H9 (cell line): ENCODE data around the gene R3HDM2. TPM values are rescaled to one million over a fixed set of nuclear protein-coding genes. Genes with fewer than 3 reads are reported as not detected.

ENCODE experiments used
- DNase-seq: peaks from one replicate; pipeline ENCODE4 v3.0.0-alpha.2; 2017
- H2AFZ ChIP-seq: one replicate; pipeline ENCODE4 v1.6.1; 2013; ENCODE audit warnings: mild to moderate bottlenecking, low read length, control low read depth, moderate library complexity
- H2AK5ac ChIP-seq: 2 replicates; pipeline ENCODE4 v1.6.1; 2013; ENCODE audit warnings: low read length, control low read depth, mixed read lengths; ENCODE audit not compliant: insufficient read length
- H2BK120ac ChIP-seq: one replicate; pipeline ENCODE4 v1.6.1; 2013; ENCODE audit warnings: low read depth, mild to moderate bottlenecking, low read length, control low read depth, inconsistent platforms; ENCODE audit not compliant: poor library complexity, severe bottlenecking
- H2BK12ac ChIP-seq: 2 replicates; pipeline ENCODE4 v1.6.1; 2013; ENCODE audit warnings: low read length, control low read depth, mixed read lengths, low read depth; ENCODE audit not compliant: insufficient read length
- H2BK15ac ChIP-seq: 2 replicates; pipeline ENCODE4 v1.6.1; 2013; ENCODE audit warnings: low read depth, low read length, control low read depth
- H2BK20ac ChIP-seq: one replicate; pipeline ENCODE4 v1.6.1; 2013; ENCODE audit warnings: low read depth, mild to moderate bottlenecking, low read length, control low read depth, inconsistent platforms; ENCODE audit not compliant: poor library complexity, severe bottlenecking
- H2BK5ac ChIP-seq: 2 replicates; pipeline ENCODE4 v1.6.1; 2013; ENCODE audit warnings: low read length, control low read depth, mixed read lengths; ENCODE audit not compliant: insufficient read length
- H3K14ac ChIP-seq: 2 replicates; pipeline ENCODE4 v1.6.1; 2013; ENCODE audit warnings: low read length, control low read depth; ENCODE audit not compliant: insufficient read depth
- H3K18ac ChIP-seq: 2 replicates; pipeline ENCODE4 v1.6.1; 2013; ENCODE audit warnings: low read depth, mild to moderate bottlenecking, mixed read lengths, low read length, control low read depth; ENCODE audit not compliant: insufficient read length
- H3K23ac ChIP-seq: 2 replicates; pipeline ENCODE4 v1.6.1; 2013; ENCODE audit warnings: low read length, control low read depth, mixed read lengths, low read depth; ENCODE audit not compliant: insufficient read length
- H3K23me2 ChIP-seq: 2 replicates; pipeline ENCODE4 v1.6.1; 2013; ENCODE audit warnings: low read depth, mild to moderate bottlenecking, mixed read lengths, low read length, control low read depth; ENCODE audit not compliant: insufficient read length, poor library complexity, severe bottlenecking
- H3K27ac ChIP-seq: 2 replicates; pipeline ENCODE4 v1.5.1; 2013; ENCODE audit warnings: low read length, control low read depth, mixed read lengths, low read depth; ENCODE audit not compliant: insufficient read length
- H3K27me3 ChIP-seq: 2 replicates; pipeline ENCODE4 v1.6.1; 2013; ENCODE audit warnings: low read length, control low read depth, inconsistent platforms; ENCODE audit not compliant: insufficient read depth
- H3K4ac ChIP-seq: 2 replicates; pipeline ENCODE4 v1.6.1; 2013; ENCODE audit warnings: low read depth, mild to moderate bottlenecking, control low read depth, inconsistent platforms, low read length, moderate library complexity
- H3K4me1 ChIP-seq: 2 replicates; pipeline ENCODE4 v1.6.1; 2013; ENCODE audit warnings: low read length, control low read depth, inconsistent platforms; ENCODE audit not compliant: insufficient read depth
- H3K4me2 ChIP-seq: 2 replicates; pipeline ENCODE4 v1.6.1; 2013; ENCODE audit warnings: low read length, control low read depth, mixed read lengths; ENCODE audit not compliant: insufficient read length, insufficient read depth
- H3K56ac ChIP-seq: 2 replicates; pipeline ENCODE4 v1.6.1; 2013; ENCODE audit warnings: low read depth, mild to moderate bottlenecking, mixed read lengths, low read length, control low read depth; ENCODE audit not compliant: insufficient read length
- H3K79me1 ChIP-seq: 2 replicates; pipeline ENCODE4 v1.6.1; 2013; ENCODE audit warnings: low read depth, mild to moderate bottlenecking, moderate library complexity, low read length, control low read depth, inconsistent platforms; ENCODE audit not compliant: insufficient read depth, poor library complexity, severe bottlenecking
- H3K79me2 ChIP-seq: 2 replicates; pipeline ENCODE4 v1.6.1; 2013; ENCODE audit warnings: low read length, control low read depth, inconsistent platforms; ENCODE audit not compliant: insufficient read depth
- H3K9ac ChIP-seq: 2 replicates; pipeline ENCODE4 v1.6.1; 2013; ENCODE audit warnings: low read length, control low read depth, mixed read lengths; ENCODE audit not compliant: insufficient read length; ENCODE audit errors: extremely low read depth
- H3K9me3 ChIP-seq: one replicate; pipeline ENCODE4 v1.6.1; 2013; ENCODE audit warnings: low read depth, low read length, inconsistent platforms; ENCODE audit not compliant: control insufficient read depth
- H3T11ph ChIP-seq: one replicate; pipeline ENCODE4 v1.6.1; 2013; ENCODE audit warnings: mild to moderate bottlenecking, low read length, control low read depth, inconsistent platforms
- H4K20me1 ChIP-seq: one replicate; pipeline ENCODE4 v1.6.1; 2013; ENCODE audit not compliant: control insufficient read depth, insufficient read length, insufficient read depth
- H4K5ac ChIP-seq: 2 replicates; pipeline ENCODE4 v1.6.1; 2013; ENCODE audit warnings: low read depth, mild to moderate bottlenecking, mixed read lengths, low read length, control low read depth; ENCODE audit not compliant: insufficient read length
- H4K8ac ChIP-seq: replicated peaks from 2 replicates; pipeline ENCODE4 v1.6.1; 2013; ENCODE audit warnings: low read length, control low read depth, mixed read lengths, low read depth; ENCODE audit not compliant: insufficient read length
- H4K91ac ChIP-seq: 2 replicates; pipeline ENCODE4 v1.6.1; 2013; ENCODE audit warnings: low read depth, mild to moderate bottlenecking, moderate library complexity, mixed read lengths, low read length, control low read depth; ENCODE audit not compliant: insufficient read length
- H3K27ac Mint-ChIP-seq, 3 experiments: 2 replicates in 2 of 3; 3 replicates in 1 of 3; pipeline ENCODE4 v1.8.0; 2020 to 2021; ENCODE audit warnings: mixed read lengths in 3 of 3, mild to moderate bottlenecking in 1 of 3, moderate library complexity in 1 of 3
- H3K27me3 Mint-ChIP-seq: 2 replicates; pipeline ENCODE4 v1.8.0; 2021; ENCODE audit warnings: low read depth, mild to moderate bottlenecking, moderate library complexity, mixed read lengths
- H3K36me3 Mint-ChIP-seq, 3 experiments: 2 replicates in 2 of 3; 3 replicates in 1 of 3; pipeline ENCODE4 v1.8.0; 2020 to 2021; ENCODE audit warnings: low read depth in 3 of 3, mixed read lengths in 3 of 3; ENCODE audit not compliant: insufficient read depth in 1 of 3
- H3K4me1 Mint-ChIP-seq, 2 experiments: 2 replicates each; pipeline ENCODE4 v1.8.0; 2020; ENCODE audit warnings: mixed read lengths in 2 of 2
- H3K4me3 Mint-ChIP-seq, 2 experiments: 2 replicates in 1 of 2; 3 replicates in 1 of 2; pipeline ENCODE4 v1.8.0; 2020 to 2021; ENCODE audit warnings: mild to moderate bottlenecking in 2 of 2, mixed read lengths in 2 of 2, moderate library complexity in 1 of 2
- H3K9me3 Mint-ChIP-seq, 2 experiments: 2 replicates in 1 of 2; 3 replicates in 1 of 2; pipeline ENCODE4 v1.8.0; 2020; ENCODE audit warnings: mild to moderate bottlenecking in 2 of 2, mixed read lengths in 2 of 2, moderate library complexity in 1 of 2
- CTCF ChIP-seq: fragments of 200-600 bp; sonication (generic); conservative IDR thresholded peaks from 3 replicates; pipeline ENCODE4 v1.8.0; 2021; ENCODE audit warnings: antibody characterized with exemption, mild to moderate bottlenecking
- WGBS: extraction: QIAGEN DNeasy Blood & Tissue Kit; methylation state at CpG from one replicate; pipeline ENCODE4 v1.1.7; 2013; ENCODE audit warnings: missing lambda C conversion rate, low lambda C conversion rate, mixed read lengths; ENCODE audit not compliant: insufficient read length; ENCODE audit errors: extremely low coverage; 5-methylcytosine and 5-hydroxymethylcytosine counted together
- total RNA-seq: library from RNA; stranded (reverse); gene quantifications from 2 replicates; pipeline ENCODE4 v1.2.1, GENCODE V29; 2021

Gene R3HDM2
- total RNA-seq, 1 experiment from 2014 or later: 43.9 TPM

- no peak overlapping the region for H2AK5ac ChIP-seq
- H3K4me1 ChIP-seq: no peaks in the 10 kb centered on the region
- H2BK120ac ChIP-seq: no peak overlapping the region
- Mint-ChIP-seq H3K4me1 (peaks cover 24 to 36% of the 10 kb centered on the region in 2 experiments), H3K27ac (peak overlapping the region in 2 of 3 experiments; percentile 96; a peak in 4 of 7 replicates), H3K9me3 (no peaks in the 10 kb centered on the region; a peak in 1 of 5 replicates), H3K4me3 (peak overlapping the region; percentile 67 to 83), H3K27me3 (no peaks in the 10 kb centered on the region), H3K36me3 (peaks cover 0 to under 1% (median 0%) of the 10 kb centered on the region in 3 experiments; a peak in 2 of 7 replicates)
- H3K4ac ChIP-seq: no peak overlapping the region
- no peak overlapping the region for H2BK15ac ChIP-seq
- H3K9me3 ChIP-seq: no peaks in the 10 kb centered on the region
- H4K5ac ChIP-seq: no peak overlapping the region
- no peaks in the 10 kb centered on the region for H3K79me1 ChIP-seq
- no peak overlapping the region for H4K91ac ChIP-seq
- no peak overlapping the region for H3K56ac ChIP-seq
- no peak overlapping the region for H2BK5ac ChIP-seq
- no CpG with 5 or more reads among the region's 11 CpGs for WGBS
- H2BK12ac ChIP-seq: no peak overlapping the region
- no peak overlapping the region for H3T11ph ChIP-seq
- no peak overlapping the region for H3K23ac ChIP-seq
- H4K8ac ChIP-seq: no peak overlapping the region
- no peaks in the 10 kb centered on the region for H3K79me2 ChIP-seq
- no peak overlapping the region for H3K27ac ChIP-seq
- peaks cover 8% of the 10 kb centered on the region for H3K23me2 ChIP-seq
- no peak overlapping the region for H3K9ac ChIP-seq
- no peaks in the 10 kb centered on the region for H3K27me3 ChIP-seq
- no peak for DNase-seq
- H3K14ac ChIP-seq: no peak overlapping the region
- H3K4me2 ChIP-seq: peak overlapping the region; percentile 50
- no peak for TF ChIP-seq CTCF
- H4K20me1 ChIP-seq: no peaks in the 10 kb centered on the region
- no peak overlapping the region for H2AFZ ChIP-seq
- no peak overlapping the region for H2BK20ac ChIP-seq
- H3K18ac ChIP-seq: no peak overlapping the region
These were observed 878 bp upstream of the R3HDM2 start for GRCh38 chr12:57431654-57432188.
